Stomach smooth muscle (tissue), 2 donors: ENCODE results near the gene CAMKMT.

Source experiments
- H3K27ac ChIP-seq: one replicate; pipeline ENCODE4 v1.7.0; 2013; ENCODE audit warnings: mild to moderate bottlenecking, low read length, inconsistent platforms
- H3K27me3 ChIP-seq, 2 donors: one replicate each; pipeline ENCODE4 v1.7.0; 2013; ENCODE audit warnings: low read length in 2 of 2; ENCODE audit not compliant: insufficient read depth in 2 of 2, control insufficient read depth in 1 of 2
- H3K36me3 ChIP-seq, 2 donors: one replicate each; pipeline ENCODE4 v1.7.0; 2013; ENCODE audit warnings: low read length in 2 of 2; ENCODE audit not compliant: control insufficient read depth in 2 of 2, insufficient read depth in 2 of 2
- H3K4me1 ChIP-seq: one replicate; pipeline ENCODE4 v1.7.0; 2013; ENCODE audit warnings: low read length; ENCODE audit not compliant: control insufficient read depth, insufficient read depth
- H3K4me3 ChIP-seq, 2 donors: one replicate each; pipeline ENCODE4 v1.7.0; 2013; ENCODE audit warnings: low read length in 2 of 2
- H3K9ac ChIP-seq, 2 donors: one replicate each; pipeline ENCODE4 v1.7.0; 2013; ENCODE audit warnings: low read length in 2 of 2, mild to moderate bottlenecking in 1 of 2
- H3K9me3 ChIP-seq, 2 donors: one replicate each; pipeline ENCODE4 v1.7.0; 2013; ENCODE audit warnings: low read length in 2 of 2; ENCODE audit not compliant: control insufficient read depth in 2 of 2
- donor health status: healthy.
- donor health status: Pancreatic carcinoma.

CAMKMT gene

GRCh38 chr2:44687686-44688455, 326.1 kb downstream of the CAMKMT start:
- H3K27me3 ChIP-seq = no peaks in the 10 kb centered on the region
- H3K4me3 ChIP-seq = no peak overlapping the region
- no peaks in the 10 kb centered on the region for H3K36me3 ChIP-seq
- no peak overlapping the region for H3K27ac ChIP-seq
- H3K9me3 ChIP-seq = no peaks in the 10 kb centered on the region
- H3K9ac ChIP-seq = no peak overlapping the region
- H3K4me1 ChIP-seq = no peaks in the 10 kb centered on the region

DNA sequence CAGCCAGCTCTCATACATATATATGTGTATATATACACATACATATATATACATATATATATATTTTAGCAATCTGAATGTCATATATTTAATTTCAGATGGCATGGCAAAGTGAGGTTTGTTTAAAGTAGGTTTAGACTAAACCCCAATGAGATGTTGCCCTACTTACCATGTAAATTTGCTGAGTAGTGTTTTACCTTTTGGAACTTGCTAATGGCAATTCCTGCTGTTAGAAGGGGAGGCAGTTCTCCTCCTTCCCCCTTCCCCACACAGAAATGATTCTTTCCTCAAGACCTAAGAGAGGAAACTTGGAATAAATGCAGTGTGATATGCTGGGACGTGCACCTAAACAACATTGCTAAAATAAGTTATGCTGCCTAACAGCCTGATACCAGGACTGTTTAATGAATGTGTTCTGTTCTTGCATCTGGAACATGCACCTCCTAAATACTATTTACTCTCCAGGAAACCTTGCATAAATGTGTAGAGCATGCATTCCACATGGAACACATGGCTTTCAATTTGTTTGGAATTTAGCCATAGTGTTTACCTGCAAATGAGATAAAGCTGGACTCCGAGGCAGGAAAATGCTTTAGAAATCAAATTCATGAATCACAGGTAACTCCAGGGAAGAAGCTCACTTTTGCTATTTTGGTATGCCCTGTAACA, 326.8 kb downstream of the CAMKMT start:
- Histone ChIP-seq H3K27ac (no peak overlapping the region), H3K4me3 (no peak overlapping the region), H3K9ac (no peak overlapping the region), H3K4me1 (no peaks in the 10 kb centered on the region), H3K36me3 (no peaks in the 10 kb centered on the region), H3K27me3 (no peaks in the 10 kb centered on the region), H3K9me3 (no peaks in the 10 kb centered on the region)

GRCh38 chr2:44689516-44689915, 327.8 kb downstream of the CAMKMT start:
- no peaks in the 10 kb centered on the region for H3K36me3 ChIP-seq
- no peaks in the 10 kb centered on the region for H3K9me3 ChIP-seq
- no peaks in the 10 kb centered on the region for H3K4me1 ChIP-seq
- no peak overlapping the region for H3K27ac ChIP-seq
- no peak overlapping the region for H3K9ac ChIP-seq
- no peaks in the 10 kb centered on the region for H3K27me3 ChIP-seq
- no peak overlapping the region for H3K4me3 ChIP-seq

- H3K4me1 ChIP-seq = no peaks in the 10 kb centered on the region
- H3K36me3 ChIP-seq = no peaks in the 10 kb centered on the region
- H3K4me3 ChIP-seq = no peak overlapping the region
- H3K9me3 ChIP-seq = no peaks in the 10 kb centered on the region
- no peaks in the 10 kb centered on the region for H3K27me3 ChIP-seq
- H3K27ac ChIP-seq = no peak overlapping the region
- no peak overlapping the region for H3K9ac ChIP-seq
These were observed 329.5 kb downstream of the CAMKMT start for GRCh38 chr2:44691174-44691785.

- Histone ChIP-seq H3K27ac (no peak overlapping the region), H3K4me3 (no peak overlapping the region), H3K36me3 (no peaks in the 10 kb centered on the region), H3K9me3 (no peaks in the 10 kb centered on the region), H3K9ac (no peak overlapping the region), H3K4me1 (no peaks in the 10 kb centered on the region), H3K27me3 (no peaks in the 10 kb centered on the region)
These were observed 331.1 kb downstream of the CAMKMT start for GRCh38 chr2:44692821-44693220.

GRCh38 chr2:44700824-44701223, 339.1 kb downstream of the CAMKMT start:
- Histone ChIP-seq H3K4me3 (no peak overlapping the region), H3K36me3 (no peaks in the 10 kb centered on the region), H3K27ac (no peak overlapping the region), H3K9ac (no peak overlapping the region), H3K9me3 (no peaks in the 10 kb centered on the region), H3K27me3 (no peaks in the 10 kb centered on the region), H3K4me1 (no peaks in the 10 kb centered on the region)

GRCh38 chr2:44705356-44705755, 343.6 kb downstream of the CAMKMT start:
- Histone ChIP-seq H3K27me3 (no peaks in the 10 kb centered on the region), H3K27ac (no peak overlapping the region), H3K4me3 (no peak overlapping the region), H3K4me1 (no peaks in the 10 kb centered on the region), H3K9me3 (no peaks in the 10 kb centered on the region), H3K36me3 (no peaks in the 10 kb centered on the region), H3K9ac (no peak overlapping the region)

- Histone ChIP-seq H3K4me3 (no peak overlapping the region), H3K9ac (no peak overlapping the region), H3K9me3 (no peaks in the 10 kb centered on the region), H3K4me1 (no peaks in the 10 kb centered on the region), H3K27me3 (no peaks in the 10 kb centered on the region), H3K36me3 (no peaks in the 10 kb centered on the region), H3K27ac (no peak overlapping the region)
These were observed 344.2 kb downstream of the CAMKMT start for GRCh38 chr2:44705876-44706480.

GRCh38 chr2:44706681-44707553, 345.2 kb downstream of the CAMKMT start:
- Histone ChIP-seq H3K9me3 (no peaks in the 10 kb centered on the region), H3K4me3 (no peak overlapping the region), H3K27me3 (no peaks in the 10 kb centered on the region), H3K27ac (no peak overlapping the region), H3K9ac (no peak overlapping the region), H3K4me1 (no peaks in the 10 kb centered on the region), H3K36me3 (no peaks in the 10 kb centered on the region)

DNA sequence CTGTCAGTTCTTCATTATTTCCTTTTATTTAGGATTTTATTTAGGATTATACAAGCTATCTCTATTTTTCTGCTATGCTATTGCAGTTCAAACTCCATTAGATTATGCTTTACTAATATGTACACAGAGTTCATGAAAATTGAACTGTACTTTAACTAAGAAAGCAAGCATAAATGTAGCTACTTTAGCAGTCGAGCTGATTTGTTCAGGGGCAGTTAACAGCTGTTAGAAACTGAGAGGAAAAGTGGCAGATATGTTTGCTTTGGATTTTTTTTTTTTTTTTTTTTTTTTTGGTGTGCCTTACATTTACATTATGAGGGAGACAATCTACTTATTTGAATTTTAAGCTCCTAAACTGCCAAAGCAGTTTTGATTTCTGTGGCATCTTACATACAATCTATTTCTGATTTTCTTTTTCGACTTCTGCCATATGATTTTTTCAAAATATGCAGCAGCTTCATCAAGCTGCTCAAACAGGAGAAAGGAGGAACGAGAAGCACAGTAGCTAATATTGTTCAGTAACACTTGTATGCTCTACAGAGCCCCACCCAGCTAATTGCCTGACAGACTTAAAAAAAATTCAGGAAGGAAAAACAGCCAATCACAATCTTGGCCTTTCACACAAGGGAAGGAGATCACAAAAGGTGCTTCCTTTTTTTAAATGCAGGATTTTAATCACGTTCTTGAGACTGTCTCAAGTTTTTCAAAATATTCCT, 346.4 kb downstream of the CAMKMT start:
- H3K27me3 ChIP-seq = no peaks in the 10 kb centered on the region
- no peak overlapping the region for H3K4me3 ChIP-seq
- H3K4me1 ChIP-seq = no peaks in the 10 kb centered on the region
- no peak overlapping the region for H3K27ac ChIP-seq
- H3K36me3 ChIP-seq = no peaks in the 10 kb centered on the region
- H3K9me3 ChIP-seq = no peaks in the 10 kb centered on the region
- H3K9ac ChIP-seq = no peak overlapping the region
